SH-SY5Y (cell line): ENCODE measurements around the gene SLX4IP.

Experiments
- GATA2 ChIP-seq: IDR thresholded peaks from 2 replicates; pipeline ENCODE4 v1.6.1; 2011; ENCODE audit warnings: mild to moderate bottlenecking, low read depth, low read length
- GATA3 ChIP-seq: IDR thresholded peaks from 2 replicates; pipeline ENCODE4 v1.6.1; 2011; ENCODE audit warnings: low read depth, mild to moderate bottlenecking, low read length, moderate library complexity

GRCh38 chr20:10595266-10595665 is 160.2 kb downstream of the SLX4IP start:
- TF ChIP-seq GATA2 (no peak), GATA3 (no peak)
